ENCODE measurements around the gene ETDC.

GRCh38 chrX:135264206-135264605 is 45.1 kb upstream of the ETDC start:
- no peak for TF ChIP-seq CTCF (IDR thresholded peaks at IDR 0.05)
- no peak for TF ChIP-seq POLR2A (IDR thresholded peaks at IDR 0.05)
- no peak for TF ChIP-seq POLR2AphosphoS5 (IDR thresholded peaks at IDR 0.05)
